NCI-H1694 (cell line): ENCODE measurements around the gene TMEM203.
A peak's percentile ranks its signal among the peaks of the same experiment; 100 is the strongest.

Source experiments
- DNase-seq: peaks from one replicate; lab custom pipeline; 2025; lab: John Stamatoyannopoulos, UW

The TMEM203 gene

GRCh38 chr9:137217276-137218211 lies 12.1 kb upstream of the TMEM203 start:
- DNase-seq = no peak

GRCh38 chr9:137216188-137216965 lies 10.9 kb upstream of the TMEM203 start:
- no peak for DNase-seq

- DNase-seq = no peak
These were observed 9.9 kb upstream of the TMEM203 start for GRCh38 chr9:137215196-137215986.

- no peak for DNase-seq
These were observed 9.2 kb upstream of the TMEM203 start for GRCh38 chr9:137214620-137215019.

- DNase-seq = no peak
These were observed 8.0 kb upstream of the TMEM203 start for GRCh38 chr9:137213160-137214060.

GRCh38 chr9:137212520-137212919 lies 7.1 kb upstream of the TMEM203 start:
- DNase-seq = no peak

GRCh38 chr9:137211532-137211931 lies 6.1 kb upstream of the TMEM203 start:
- no peak for DNase-seq

- DNase-seq = no peak
These were observed 1.2 kb upstream of the TMEM203 start for GRCh38 chr9:137206602-137207001.

GRCh38 chr9:137204731-137205125 lies 720 bp downstream of the TMEM203 start:
- DNase-seq = no peak

GRCh38 chr9:137202966-137203365 lies 2.5 kb downstream of the TMEM203 start:
- no peak for DNase-seq

GRCh38 chr9:137201205-137201868 lies 4.1 kb downstream of the TMEM203 start:
- DNase-seq = no peak

- peak; percentile 97 for DNase-seq
These were observed 4.9 kb downstream of the TMEM203 start, which contains the start of gene TPRN for GRCh38 chr9:137200311-137201204. Gene TPRN, minus strand, starts transcription at chr9:137200741. Its CDS starts 30 bp downstream, at chr9:137200711.

GRCh38 chr9:137199411-137200121 lies 5.9 kb downstream of the TMEM203 start:
- DNase-seq = no peak

- DNase-seq = no peak
These were observed 6.6 kb downstream of the TMEM203 start for GRCh38 chr9:137198902-137199283.

GRCh38 chr9:137198051-137198901 lies 7.2 kb downstream of the TMEM203 start:
- no peak for DNase-seq

GRCh38 chr9:137195525-137196220 lies 9.8 kb downstream of the TMEM203 start:
- no peak for DNase-seq

- no peak for DNase-seq
These were observed 10.5 kb downstream of the TMEM203 start for GRCh38 chr9:137194909-137195308.
